Neural cell (in vitro differentiated cells): ENCODE results near the gene FGF21. TPM values are rescaled to one million over a fixed set of nuclear protein-coding genes. Genes with fewer than 3 reads are reported as not detected.

ENCODE experiments used
- H2AFZ ChIP-seq: fragments of 200-600, 300-800 bp; sonication (generic), shearing (Covaris generic); 2 replicates; pipeline ENCODE4 v1.6.0; 2014; ENCODE audit warnings: low read depth, mild to moderate bottlenecking, antibody characterized with exemption, low read length, moderate library complexity
- H3F3A ChIP-seq: fragments of 200-600 bp; shearing (Covaris generic); 2 replicates; pipeline ENCODE4 v1.6.1; 2016; ENCODE audit warnings: mild to moderate bottlenecking, moderate library complexity, mixed read lengths, antibody characterized with exemption, low read length; ENCODE audit not compliant: insufficient read depth, poor library complexity, severe bottlenecking
- H3K27ac ChIP-seq: fragments of 200-600, 300-800 bp; sonication (generic), shearing (Covaris generic); 2 replicates; pipeline ENCODE4 v1.5.1; 2014; ENCODE audit warnings: mild to moderate bottlenecking, low read length, moderate library complexity
- H3K27me3 ChIP-seq: fragments of 300-800, 200-600 bp; sonication (generic), shearing (Covaris generic); 2 replicates; pipeline ENCODE4 v1.6.0; 2014; ENCODE audit warnings: mild to moderate bottlenecking, low read depth, low read length, moderate library complexity; ENCODE audit not compliant: insufficient read depth
- H3K36me3 ChIP-seq: fragments of 300-800, 200-600 bp; sonication (generic), shearing (Covaris generic); 2 replicates; pipeline ENCODE4 v1.5.1; 2014; ENCODE audit warnings: mild to moderate bottlenecking, antibody characterized with exemption, low read length, moderate library complexity; ENCODE audit not compliant: insufficient read depth
- H3K4me2 ChIP-seq: fragments of 300-800, 200-600 bp; sonication (generic), shearing (Covaris generic); 2 replicates; pipeline ENCODE4 v1.6.0; 2014; ENCODE audit warnings: mild to moderate bottlenecking, low read length
- H3K4me3 ChIP-seq: fragments of 300-800, 200-600 bp; sonication (generic), shearing (Covaris generic); 2 replicates; pipeline ENCODE4 v1.5.1; 2014; ENCODE audit warnings: mild to moderate bottlenecking, low read length, moderate library complexity
- H3K79me2 ChIP-seq: fragments of 200-600 bp; shearing (Covaris generic); replicated peaks from 2 replicates; pipeline ENCODE4 v1.6.0; 2014; ENCODE audit warnings: mild to moderate bottlenecking, low read length, moderate library complexity; ENCODE audit not compliant: insufficient read depth
- H3K9ac ChIP-seq: fragments of 300-800, 200-600 bp; sonication (generic), shearing (Covaris generic); 2 replicates; pipeline ENCODE4 v1.6.1; 2016; ENCODE audit warnings: mild to moderate bottlenecking, low read length, mixed read lengths
- H3K9me2 ChIP-seq: fragments of 200-600 bp; shearing (Covaris generic); 2 replicates; pipeline ENCODE4 v1.6.1; 2016; ENCODE audit warnings: mild to moderate bottlenecking, low read length, mixed read lengths; ENCODE audit not compliant: insufficient read depth
- H3K9me3 ChIP-seq: fragments of 200-600, 300-800 bp; sonication (generic), shearing (Covaris generic); 2 replicates; pipeline ENCODE4 v1.6.1; 2016; ENCODE audit warnings: mild to moderate bottlenecking, mixed run types, low read length, moderate library complexity, mixed read lengths
- H4K20me1 ChIP-seq: fragments of 200-600 bp; shearing (Covaris generic); 2 replicates; pipeline ENCODE4 v1.6.1; 2016; ENCODE audit warnings: mild to moderate bottlenecking, mixed run types; ENCODE audit not compliant: insufficient read depth
- CTCF ChIP-seq: fragments of 450-650 bp; IDR thresholded peaks from 2 replicates; pipeline ENCODE4 v1.5.1; 2014; ENCODE audit warnings: antibody characterized with exemption, mild to moderate bottlenecking, moderate library complexity; ENCODE audit not compliant: poor library complexity, severe bottlenecking
- EP300 ChIP-seq: fragments of 450-650 bp; conservative IDR thresholded peaks from 2 replicates; pipeline ENCODE4 v1.6.1; 2014; ENCODE audit warnings: antibody characterized with exemption, mild to moderate bottlenecking, moderate library complexity; ENCODE audit not compliant: poor library complexity, severe bottlenecking
- EZH2 ChIP-seq: fragments of 200-600, 300-800 bp; shearing (Covaris generic), sonication (generic); IDR thresholded peaks from 2 replicates; pipeline ENCODE4 v1.6.1; 2014; ENCODE audit warnings: antibody characterized with exemption, low read length, borderline replicate concordance, mild to moderate bottlenecking; ENCODE audit not compliant: insufficient read depth, poor library complexity, severe bottlenecking
- MXI1 ChIP-seq: fragments of 450-650 bp; conservative IDR thresholded peaks from 2 replicates; pipeline ENCODE4 v1.6.1; 2014; ENCODE audit warnings: antibody characterized with exemption, mild to moderate bottlenecking; ENCODE audit not compliant: poor library complexity, severe bottlenecking
- POLR2AphosphoS5 ChIP-seq: IDR thresholded peaks from 2 replicates; pipeline ENCODE4 v1.6.1; 2012
- RAD21 ChIP-seq: fragments of 450-650 bp; conservative IDR thresholded peaks from 2 replicates; pipeline ENCODE4 v1.6.1; 2014; ENCODE audit warnings: antibody characterized with exemption, mild to moderate bottlenecking, moderate library complexity
- SMC3 ChIP-seq: fragments of 450-650 bp; conservative IDR thresholded peaks from 2 replicates; pipeline ENCODE4 v1.6.1; 2014; ENCODE audit warnings: antibody characterized with exemption, mild to moderate bottlenecking, moderate library complexity; ENCODE audit not compliant: poor library complexity
- TAF1 ChIP-seq: IDR thresholded peaks from 2 replicates; pipeline ENCODE4 v1.6.1; 2012; ENCODE audit warnings: low read depth
- polyA plus RNA-seq: library from polyadenylated mRNA; depleted of rRNA; stranded (reverse); fragments of >200 nt; gene quantifications from 2 replicates; pipeline ENCODE4 v1.2.3, GENCODE V29; 2014
- TF ChIP-seq, protein P1 (sequence below): IDR thresholded peaks from 2 replicates; pipeline ENCODE4 v1.6.1; 2012; ENCODE audit warnings: borderline replicate concordance

Gene FGF21
- polyA plus RNA-seq, 1 donor from 2014 or later, result not detected

DNA sequence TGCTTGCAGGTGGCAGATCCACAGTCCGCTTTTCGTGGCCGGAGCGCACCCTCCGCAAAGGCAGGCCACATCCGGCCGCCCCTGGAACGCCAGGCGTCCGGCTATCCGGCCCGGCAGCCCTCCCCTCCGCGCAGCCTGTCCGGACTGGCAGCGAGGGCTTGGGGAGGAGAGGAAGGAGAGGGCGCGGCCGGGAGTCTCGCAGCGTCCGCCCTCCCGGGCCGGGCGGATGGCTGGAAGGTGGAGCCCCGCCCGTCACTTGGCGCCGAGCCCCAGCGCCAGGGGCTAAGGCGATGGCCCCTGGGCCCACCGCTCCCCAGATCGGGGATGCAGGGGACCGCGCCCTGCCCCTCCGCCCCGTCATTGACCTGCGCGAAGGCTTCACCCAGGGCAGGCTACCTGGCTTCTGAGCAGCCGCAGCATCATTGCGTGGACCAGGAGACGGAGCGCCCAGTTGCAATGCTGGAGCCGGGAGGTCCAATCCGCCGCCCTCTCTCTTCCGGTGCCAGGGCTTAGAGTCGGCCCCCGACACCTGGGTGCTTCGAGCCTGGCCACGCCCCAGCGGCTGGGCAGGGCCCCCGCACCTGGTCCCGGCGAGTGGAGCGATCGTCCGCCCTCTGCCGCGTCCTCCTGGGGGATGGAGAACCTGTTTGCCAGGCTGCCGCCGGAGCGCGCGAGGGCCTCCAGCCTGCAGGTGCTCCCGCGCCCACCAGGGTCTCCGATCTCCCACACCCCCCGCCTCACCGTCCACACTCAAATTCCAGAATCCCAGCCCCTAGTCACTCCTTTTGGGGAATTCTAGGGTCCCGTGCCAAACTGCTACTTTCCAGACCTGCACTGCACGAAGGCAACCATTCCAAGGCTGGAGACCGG, 2.6 kb upstream of the FGF21 start, which contains the start of gene FUT1:
TSS of gene FUT1 (minus strand) at position 146 of the 870 bp plus-strand sequence. CDS start 1,360 bp downstream, outside the sequence.
- H4K20me1 ChIP-seq, result no peaks in the 10 kb centered on the region
- H3K4me3 ChIP-seq, result peak within 1 kb of the TSS; percentile 65
- H2AFZ ChIP-seq, result no peak within 1 kb of the TSS
- no peaks in the 10 kb centered on the region for H3K9me2 ChIP-seq
- H3K9me3 ChIP-seq, result no peaks in the 10 kb centered on the region
- TF ChIP-seq EZH2 (no peak), CTCF (peak; percentile 51)
- no peaks in the 10 kb centered on the region for H3K36me3 ChIP-seq
- no peaks in the 10 kb centered on the region for H3K79me2 ChIP-seq
- H3F3A ChIP-seq, result no peaks in the 10 kb centered on the region
- peak within 1 kb of the TSS; percentile 4 for H3K4me2 ChIP-seq
- H3K27me3 ChIP-seq, result peaks cover 25% of the 10 kb centered on the region
- H3K27ac ChIP-seq, result no peak within 1 kb of the TSS
- H3K9ac ChIP-seq, result peak within 1 kb of the TSS; percentile 36

DNA sequence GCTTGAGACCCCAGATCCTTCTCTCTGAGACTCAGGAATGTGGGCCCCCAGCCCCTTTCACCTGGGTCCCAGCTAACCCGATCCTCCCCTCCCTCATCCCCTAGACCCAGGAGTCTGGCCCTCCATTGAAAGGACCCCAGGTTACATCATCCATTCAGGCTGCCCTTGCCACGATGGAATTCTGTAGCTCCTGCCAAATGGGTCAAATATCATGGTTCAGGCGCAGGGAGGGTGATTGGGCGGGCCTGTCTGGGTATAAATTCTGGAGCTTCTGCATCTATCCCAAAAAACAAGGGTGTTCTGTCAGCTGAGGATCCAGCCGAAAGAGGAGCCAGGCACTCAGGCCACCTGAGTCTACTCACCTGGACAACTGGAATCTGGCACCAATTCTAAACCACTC, 463 bp downstream of the FGF21 start:
- no peaks in the 10 kb centered on the region for H4K20me1 ChIP-seq
- H3K79me2 ChIP-seq, result no peaks in the 10 kb centered on the region
- no peak overlapping the region for H3K4me3 ChIP-seq
- peaks cover 25% of the 10 kb centered on the region for H3K27me3 ChIP-seq
- no peaks in the 10 kb centered on the region for H3F3A ChIP-seq
- no peaks in the 10 kb centered on the region for H3K9me2 ChIP-seq
- TF ChIP-seq RAD21 (no peak), EZH2 (no peak), EP300 (no peak), TAF1 (no peak), MXI1 (no peak), POLR2AphosphoS5 (no peak), CTCF (no peak), SMC3 (no peak)
- TF ChIP-seq, protein P1, sequence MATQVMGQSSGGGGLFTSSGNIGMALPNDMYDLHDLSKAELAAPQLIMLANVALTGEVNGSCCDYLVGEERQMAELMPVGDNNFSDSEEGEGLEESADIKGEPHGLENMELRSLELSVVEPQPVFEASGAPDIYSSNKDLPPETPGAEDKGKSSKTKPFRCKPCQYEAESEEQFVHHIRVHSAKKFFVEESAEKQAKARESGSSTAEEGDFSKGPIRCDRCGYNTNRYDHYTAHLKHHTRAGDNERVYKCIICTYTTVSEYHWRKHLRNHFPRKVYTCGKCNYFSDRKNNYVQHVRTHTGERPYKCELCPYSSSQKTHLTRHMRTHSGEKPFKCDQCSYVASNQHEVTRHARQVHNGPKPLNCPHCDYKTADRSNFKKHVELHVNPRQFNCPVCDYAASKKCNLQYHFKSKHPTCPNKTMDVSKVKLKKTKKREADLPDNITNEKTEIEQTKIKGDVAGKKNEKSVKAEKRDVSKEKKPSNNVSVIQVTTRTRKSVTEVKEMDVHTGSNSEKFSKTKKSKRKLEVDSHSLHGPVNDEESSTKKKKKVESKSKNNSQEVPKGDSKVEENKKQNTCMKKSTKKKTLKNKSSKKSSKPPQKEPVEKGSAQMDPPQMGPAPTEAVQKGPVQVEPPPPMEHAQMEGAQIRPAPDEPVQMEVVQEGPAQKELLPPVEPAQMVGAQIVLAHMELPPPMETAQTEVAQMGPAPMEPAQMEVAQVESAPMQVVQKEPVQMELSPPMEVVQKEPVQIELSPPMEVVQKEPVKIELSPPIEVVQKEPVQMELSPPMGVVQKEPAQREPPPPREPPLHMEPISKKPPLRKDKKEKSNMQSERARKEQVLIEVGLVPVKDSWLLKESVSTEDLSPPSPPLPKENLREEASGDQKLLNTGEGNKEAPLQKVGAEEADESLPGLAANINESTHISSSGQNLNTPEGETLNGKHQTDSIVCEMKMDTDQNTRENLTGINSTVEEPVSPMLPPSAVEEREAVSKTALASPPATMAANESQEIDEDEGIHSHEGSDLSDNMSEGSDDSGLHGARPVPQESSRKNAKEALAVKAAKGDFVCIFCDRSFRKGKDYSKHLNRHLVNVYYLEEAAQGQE, result no peak
- no peak overlapping the region for H3K4me2 ChIP-seq
- no peak overlapping the region for H3K9ac ChIP-seq
- no peak overlapping the region for H2AFZ ChIP-seq
- H3K36me3 ChIP-seq, result no peaks in the 10 kb centered on the region
- H3K9me3 ChIP-seq, result no peaks in the 10 kb centered on the region
- no peak overlapping the region for H3K27ac ChIP-seq
